WI38 (cell line): ENCODE data around the gene ANKRD60.

Source experiments
- H3K4me3 ChIP-seq: 2 replicates; pipeline ENCODE4 v1.5.1; 2011; ENCODE audit warnings: low read depth, mild to moderate bottlenecking, control low read depth, low read length
- CTCF ChIP-seq: IDR thresholded peaks from 2 replicates; pipeline ENCODE4 v1.5.1; 2012; ENCODE audit warnings: low read depth, mild to moderate bottlenecking, control low read depth, low read length

ANKRD60 gene

GRCh38 chr20:58236612-58237317, 8.3 kb upstream of the ANKRD60 start:
- H3K4me3 ChIP-seq: peak overlapping the region; percentile 55
- peak; percentile 84 for TF ChIP-seq CTCF

GRCh38 chr20:58235010-58235409, 6.6 kb upstream of the ANKRD60 start:
- TF ChIP-seq CTCF: no peak
- H3K4me3 ChIP-seq: no peak overlapping the region

- H3K4me3 ChIP-seq: no peak overlapping the region
These were observed 5.6 kb upstream of the ANKRD60 start for GRCh38 chr20:58233881-58234528.

GRCh38 chr20:58233393-58233792, 4.9 kb upstream of the ANKRD60 start:
- no peak for TF ChIP-seq CTCF
- H3K4me3 ChIP-seq: no peak overlapping the region

More at GRCh38 chr20:58233881-58234528, 5.6 kb upstream of the ANKRD60 start:
- peak; percentile 94 for TF ChIP-seq CTCF

GRCh38 chr20:58231683-58232082, 3.2 kb upstream of the ANKRD60 start:
- H3K4me3 ChIP-seq: no peak overlapping the region
- TF ChIP-seq CTCF: no peak

- peak overlapping the region; percentile 45 for H3K4me3 ChIP-seq
- no peak for TF ChIP-seq CTCF
These were observed 845 bp upstream of the ANKRD60 start for GRCh38 chr20:58229198-58229798.

GRCh38 chr20:58228103-58228483, 360 bp downstream of the ANKRD60 start:
- no peak for TF ChIP-seq CTCF
- H3K4me3 ChIP-seq: no peak overlapping the region
